Coronary artery (tissue), 2 donors: Measurements from ENCODE around the gene SIGLEC7.

Experiments used
- DNase-seq: peaks from one replicate; pipeline ENCODE4 v3.0.0-alpha.2; 2017; ENCODE audit warnings: low spot score
- H3K27ac ChIP-seq, 2 donors: fragments of 200-600 bp; sonication (generic); one replicate each; pipeline ENCODE4 v1.5.1; 2016 to 2019
- H3K4me3 ChIP-seq: fragments of 200-600 bp; sonication (generic); 2 replicates; pipeline ENCODE4 v1.5.1; 2016; ENCODE audit warnings: mild to moderate bottlenecking, moderate library complexity
- TF ChIP-seq, protein P1 (sequence below): fragments of 200-600 bp; sonication (generic); IDR thresholded peaks from one replicate; pipeline ENCODE4 v1.5.1; 2019; ENCODE audit warnings: antibody characterized with exemption

SIGLEC7 gene

DNA sequence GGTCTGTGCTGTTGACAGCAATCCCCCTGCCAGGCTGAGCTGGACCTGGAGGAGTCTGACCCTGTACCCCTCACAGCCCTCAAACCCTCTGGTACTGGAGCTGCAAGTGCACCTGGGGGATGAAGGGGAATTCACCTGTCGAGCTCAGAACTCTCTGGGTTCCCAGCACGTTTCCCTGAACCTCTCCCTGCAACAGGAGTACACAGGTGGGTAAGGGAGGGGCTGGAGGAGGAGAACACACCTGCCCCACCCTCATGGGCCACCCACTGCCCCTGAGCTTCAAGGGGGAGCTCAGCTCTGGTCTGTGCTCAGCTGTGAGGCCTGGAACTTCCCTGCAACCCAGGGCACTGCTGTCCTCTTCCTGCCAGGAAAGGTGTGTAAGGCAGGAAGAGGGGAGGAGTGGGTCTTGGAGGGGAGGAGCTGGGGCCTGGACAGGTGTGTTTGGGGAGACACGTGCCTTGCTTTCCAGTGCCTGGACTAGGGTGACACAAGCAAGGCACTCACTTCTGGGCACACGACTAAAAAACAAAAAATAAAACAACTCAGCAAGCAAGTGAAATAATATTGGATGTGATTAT is 3.9 kb downstream of the SIGLEC7 start:
- Histone ChIP-seq H3K27ac (no peak overlapping the region), H3K4me3 (no peak overlapping the region)
- TF ChIP-seq, protein P1, sequence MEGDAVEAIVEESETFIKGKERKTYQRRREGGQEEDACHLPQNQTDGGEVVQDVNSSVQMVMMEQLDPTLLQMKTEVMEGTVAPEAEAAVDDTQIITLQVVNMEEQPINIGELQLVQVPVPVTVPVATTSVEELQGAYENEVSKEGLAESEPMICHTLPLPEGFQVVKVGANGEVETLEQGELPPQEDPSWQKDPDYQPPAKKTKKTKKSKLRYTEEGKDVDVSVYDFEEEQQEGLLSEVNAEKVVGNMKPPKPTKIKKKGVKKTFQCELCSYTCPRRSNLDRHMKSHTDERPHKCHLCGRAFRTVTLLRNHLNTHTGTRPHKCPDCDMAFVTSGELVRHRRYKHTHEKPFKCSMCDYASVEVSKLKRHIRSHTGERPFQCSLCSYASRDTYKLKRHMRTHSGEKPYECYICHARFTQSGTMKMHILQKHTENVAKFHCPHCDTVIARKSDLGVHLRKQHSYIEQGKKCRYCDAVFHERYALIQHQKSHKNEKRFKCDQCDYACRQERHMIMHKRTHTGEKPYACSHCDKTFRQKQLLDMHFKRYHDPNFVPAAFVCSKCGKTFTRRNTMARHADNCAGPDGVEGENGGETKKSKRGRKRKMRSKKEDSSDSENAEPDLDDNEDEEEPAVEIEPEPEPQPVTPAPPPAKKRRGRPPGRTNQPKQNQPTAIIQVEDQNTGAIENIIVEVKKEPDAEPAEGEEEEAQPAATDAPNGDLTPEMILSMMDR: no peak
- DNase-seq: peak; percentile 68

DNA sequence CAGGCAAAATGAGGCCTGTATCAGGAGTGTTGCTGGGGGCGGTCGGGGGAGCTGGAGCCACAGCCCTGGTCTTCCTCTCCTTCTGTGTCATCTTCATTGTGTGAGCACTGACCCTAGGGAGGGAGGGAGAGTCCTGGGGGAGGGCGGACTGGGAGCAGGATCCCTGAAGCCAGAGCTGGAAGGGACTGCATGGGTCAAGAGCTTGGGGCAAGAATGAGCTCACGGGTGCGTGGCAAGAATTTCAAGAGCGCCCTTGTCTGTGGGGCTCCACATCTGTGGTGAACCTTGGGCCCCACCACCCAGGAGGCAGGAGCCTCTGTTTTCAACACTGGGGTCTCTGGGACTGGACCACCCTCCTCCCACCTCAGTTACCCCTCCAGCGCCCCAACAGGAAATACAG is 4.7 kb downstream of the SIGLEC7 start:
- TF ChIP-seq, protein P1: no peak

GRCh38 chr19:51147663-51148062 is 5.6 kb downstream of the SIGLEC7 start:
- no peak overlapping the region for H3K4me3 ChIP-seq
- H3K27ac ChIP-seq: no peak overlapping the region
- DNase-seq: no peak
- TF ChIP-seq, protein P1: no peak

More for the DNA sequence above, 4.7 kb downstream of the SIGLEC7 start:
- no peak overlapping the region for H3K27ac ChIP-seq
- DNase-seq: no peak
- H3K4me3 ChIP-seq: no peak overlapping the region

- TF ChIP-seq, protein P1: no peak
- no peak for DNase-seq
- H3K27ac ChIP-seq: no peak overlapping the region
- no peak overlapping the region for H3K4me3 ChIP-seq
Measured at GRCh38 chr19:51148580-51148979, 6.5 kb downstream of the SIGLEC7 start.

DNA sequence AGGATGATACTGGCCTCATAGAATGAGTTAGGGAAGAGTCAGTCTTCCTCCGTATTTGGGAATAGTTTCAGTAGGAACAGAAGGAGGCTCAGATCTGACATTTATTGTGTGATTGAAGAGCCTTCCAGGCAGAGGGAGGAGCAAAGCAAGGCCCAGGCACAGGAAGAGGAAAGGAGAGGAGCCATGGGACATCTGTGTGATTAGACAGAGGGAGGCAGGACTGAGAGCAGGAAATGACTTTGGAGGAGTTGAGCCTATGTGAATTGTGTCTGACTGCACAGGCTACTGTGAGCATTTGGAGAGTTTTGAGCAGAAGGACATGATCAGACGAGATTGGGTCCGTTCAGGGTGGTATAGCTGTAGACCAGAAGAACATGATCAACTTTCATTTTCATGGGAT is 8.5 kb downstream of the SIGLEC7 start:
- DNase-seq: no peak
- TF ChIP-seq, protein P1: no peak

DNA sequence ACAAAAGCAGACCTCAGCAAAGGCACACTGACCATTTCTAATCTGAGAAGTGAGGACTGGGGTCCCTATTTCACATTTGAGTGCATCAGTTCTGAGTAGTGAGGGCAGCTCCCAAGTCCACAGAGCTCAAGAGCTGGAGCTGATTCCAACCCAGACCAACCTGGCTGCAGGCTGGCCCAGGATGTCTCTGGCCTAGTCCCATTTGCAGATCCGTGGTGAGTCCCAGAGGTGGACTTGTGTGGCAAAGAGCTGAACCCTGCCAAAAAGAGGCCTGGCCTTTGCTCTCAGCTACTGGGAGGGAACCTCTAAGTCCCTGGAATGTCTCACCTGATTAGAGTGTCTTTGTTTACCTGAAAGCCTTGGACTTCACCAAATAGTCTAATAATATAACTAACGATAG is 14.6 kb downstream of the SIGLEC7 start:
- H3K4me3 ChIP-seq: no peak overlapping the region
- no peak overlapping the region for H3K27ac ChIP-seq
- DNase-seq: no peak
- TF ChIP-seq, protein P1: no peak

More for the DNA sequence above, 8.5 kb downstream of the SIGLEC7 start:
- H3K4me3 ChIP-seq: no peak overlapping the region
- H3K27ac ChIP-seq: no peak overlapping the region

DNA sequence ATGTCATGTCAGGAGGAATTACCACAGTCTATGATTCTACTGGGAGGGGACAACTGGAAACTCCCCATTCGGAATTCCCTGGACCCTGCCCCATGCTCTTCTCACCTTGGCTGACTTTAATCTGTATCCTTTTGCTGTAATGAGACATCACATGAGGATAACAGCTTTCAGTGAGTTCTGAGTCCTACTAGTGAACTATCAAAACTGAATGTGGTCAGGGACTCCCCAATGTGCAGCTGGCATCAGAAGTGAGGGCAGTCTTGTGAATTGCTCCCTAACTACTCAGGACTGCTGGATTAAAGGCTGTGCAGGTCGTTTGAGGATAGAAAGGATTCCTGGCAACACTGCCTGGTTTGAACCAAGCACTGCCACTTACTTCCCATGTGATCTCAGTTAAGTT is 15.2 kb downstream of the SIGLEC7 start:
- TF ChIP-seq, protein P1: no peak
- Histone ChIP-seq H3K4me3 (no peak overlapping the region), H3K27ac (no peak overlapping the region)
- no peak for DNase-seq
